ENCODE results near the gene SRPRB.

SRPRB gene

GRCh38 chr3:133828576-133829309, 23.1 kb downstream of the SRPRB start:
- no peak for DNase-seq

- no peak for DNase-seq
These were observed 23.7 kb downstream of the SRPRB start for GRCh38 chr3:133829310-133829707.

DNA sequence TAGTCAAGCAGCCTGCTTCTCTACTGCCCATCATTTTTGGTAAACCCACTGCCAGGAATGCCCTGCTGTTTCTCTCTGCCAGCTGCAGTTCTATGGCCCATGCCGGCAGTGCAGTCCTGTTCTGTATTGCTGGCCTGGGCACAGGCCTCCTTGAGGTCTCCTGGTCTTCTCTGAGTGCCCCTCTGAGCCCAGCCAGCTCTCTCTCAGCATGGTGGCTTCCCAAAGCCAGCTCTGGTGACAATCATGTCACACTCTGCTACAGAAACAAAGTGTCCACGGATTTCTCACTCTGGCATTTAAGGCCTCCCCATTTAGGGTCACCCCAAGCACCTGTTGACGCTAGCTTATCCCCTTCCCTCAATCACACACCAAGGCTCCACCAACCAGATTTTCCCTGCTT, 24.5 kb downstream of the SRPRB start:
- DNase-seq = no peak

DNA sequence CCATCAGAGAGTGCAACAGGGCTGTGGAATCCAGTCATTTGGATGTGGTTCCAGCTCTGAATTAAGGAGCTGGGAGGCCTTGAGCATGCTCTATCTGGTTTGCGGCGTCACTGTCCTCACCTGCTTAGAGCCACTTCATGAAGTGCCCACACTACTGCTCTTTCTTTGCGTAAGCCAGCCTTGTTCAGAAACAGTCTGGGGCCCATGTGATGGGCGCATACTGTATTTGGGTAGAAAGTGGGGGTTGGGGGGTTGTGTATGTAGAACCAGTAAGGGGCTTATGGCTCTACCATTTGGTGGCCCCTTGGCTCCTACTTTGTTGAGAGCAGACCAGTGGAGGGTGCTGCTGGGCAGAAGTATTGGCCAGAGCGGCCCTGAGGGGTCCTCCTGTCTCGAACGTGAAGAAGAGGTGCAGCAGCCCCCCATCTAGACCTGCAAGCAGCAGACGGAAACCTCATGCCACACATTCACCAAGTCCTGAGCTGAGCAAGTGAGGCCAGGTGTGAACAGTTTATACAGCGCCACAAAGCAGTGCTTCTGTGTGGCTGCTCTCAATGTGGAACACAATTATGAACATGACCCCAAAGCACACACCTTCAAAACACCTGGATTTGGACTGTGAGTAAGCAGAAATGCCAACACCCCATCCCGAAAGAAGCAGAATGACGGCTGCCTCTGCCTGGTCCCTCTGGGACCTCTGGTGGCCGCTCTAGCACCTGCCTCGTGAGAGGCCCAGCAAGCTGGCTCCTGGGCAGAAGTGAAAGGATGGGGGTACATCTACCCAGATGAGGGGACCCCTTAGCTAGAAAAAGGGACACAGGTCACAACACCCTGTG, 26.6 kb downstream of the SRPRB start:
- no peak for DNase-seq

- DNase-seq = no peak
These were observed 27.2 kb downstream of the SRPRB start for GRCh38 chr3:133832802-133833144.

GRCh38 chr3:133833267-133833666, 27.7 kb downstream of the SRPRB start:
- no peak for DNase-seq

- DNase-seq = no peak
These were observed 28.4 kb downstream of the SRPRB start for GRCh38 chr3:133833880-133834620.

DNA sequence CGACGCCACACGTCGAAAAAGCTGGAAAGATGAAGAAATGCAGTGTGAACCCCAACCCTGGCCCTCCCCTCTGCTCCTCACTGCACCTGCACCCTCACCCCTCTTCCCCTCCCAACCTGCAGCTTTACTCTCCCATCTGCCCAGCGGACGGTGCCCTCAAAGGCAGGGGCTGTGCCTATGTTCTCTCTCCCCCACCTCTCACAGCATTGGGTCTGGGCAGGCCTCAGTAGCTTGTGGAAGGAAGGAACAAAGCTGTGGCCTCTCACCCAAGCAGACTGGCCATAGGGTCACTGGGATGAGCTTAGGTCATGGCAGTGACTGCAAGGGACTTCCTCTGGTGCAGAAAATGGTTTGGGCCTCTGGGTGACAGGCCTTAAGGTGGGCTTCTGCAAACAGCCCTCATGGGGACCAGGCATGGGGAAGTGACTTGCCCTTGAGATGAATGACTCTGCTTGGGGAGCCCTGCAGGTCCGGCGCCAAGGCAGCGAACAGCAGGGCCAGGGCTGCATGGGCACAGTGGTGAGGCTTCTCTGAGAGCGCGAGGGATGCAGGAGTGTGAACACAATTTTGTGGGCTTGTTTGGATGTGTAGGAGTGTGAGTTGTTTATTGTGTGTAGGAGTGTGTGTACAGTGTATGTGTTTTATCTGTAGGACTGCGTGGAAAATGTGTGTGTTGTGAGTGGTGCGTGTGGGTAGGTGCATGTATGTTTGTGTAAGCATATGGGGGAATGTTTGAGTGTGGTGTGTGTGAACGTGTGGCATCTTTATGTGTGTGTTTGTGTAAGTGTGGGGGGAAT, 29.2 kb downstream of the SRPRB start:
- DNase-seq = no peak

DNA sequence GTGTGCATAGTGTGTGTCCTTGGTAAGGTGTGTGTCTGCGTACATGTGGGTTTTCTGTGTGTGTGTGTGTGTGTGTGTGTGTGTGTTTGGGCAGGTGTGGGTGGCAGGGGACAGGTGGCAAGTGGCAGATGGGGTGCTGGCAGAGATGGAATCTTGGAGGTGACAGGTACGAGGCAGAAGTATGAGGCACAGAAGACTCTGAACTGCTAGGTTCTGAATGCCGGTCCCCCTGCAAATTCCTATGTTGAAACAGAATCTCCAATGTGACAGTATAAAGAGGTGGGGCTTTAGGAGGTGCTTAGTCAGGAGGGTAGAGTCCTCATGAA, 29.8 kb downstream of the SRPRB start:
- no peak for DNase-seq

GRCh38 chr3:133835961-133836360, 30.3 kb downstream of the SRPRB start:
- no peak for DNase-seq

DNA sequence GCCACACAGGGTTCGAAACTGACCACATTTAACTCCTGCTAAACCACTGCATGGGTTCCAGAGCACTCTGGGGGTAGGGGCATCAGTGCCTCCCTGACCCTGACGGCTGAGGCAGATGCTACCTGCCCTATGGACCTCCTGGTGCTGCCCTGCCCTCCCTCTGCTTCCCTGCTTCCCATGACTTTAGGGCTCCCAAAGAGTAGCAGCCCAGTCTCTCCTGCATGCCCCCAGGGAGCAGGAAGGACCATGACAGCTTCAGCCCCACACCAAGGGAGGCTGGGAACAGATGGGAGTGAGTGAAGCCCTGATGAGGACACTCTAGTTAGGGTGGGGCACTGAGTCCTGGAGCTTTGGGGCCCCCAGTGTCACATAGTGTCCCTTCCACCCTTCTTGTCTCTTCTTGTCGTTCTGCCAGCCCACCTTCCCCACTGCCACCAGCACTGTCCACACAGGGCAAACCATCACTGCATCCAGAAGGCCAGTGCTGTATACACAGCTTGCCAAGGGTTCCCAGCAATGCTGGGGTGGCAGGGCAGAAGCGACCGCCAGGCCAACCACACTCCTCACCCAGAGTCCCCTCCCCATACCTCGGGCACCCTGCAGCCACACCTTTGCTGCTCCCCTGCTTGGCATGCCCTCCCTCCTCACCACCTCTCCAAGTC, 31.0 kb downstream of the SRPRB start:
- no peak for DNase-seq

DNA sequence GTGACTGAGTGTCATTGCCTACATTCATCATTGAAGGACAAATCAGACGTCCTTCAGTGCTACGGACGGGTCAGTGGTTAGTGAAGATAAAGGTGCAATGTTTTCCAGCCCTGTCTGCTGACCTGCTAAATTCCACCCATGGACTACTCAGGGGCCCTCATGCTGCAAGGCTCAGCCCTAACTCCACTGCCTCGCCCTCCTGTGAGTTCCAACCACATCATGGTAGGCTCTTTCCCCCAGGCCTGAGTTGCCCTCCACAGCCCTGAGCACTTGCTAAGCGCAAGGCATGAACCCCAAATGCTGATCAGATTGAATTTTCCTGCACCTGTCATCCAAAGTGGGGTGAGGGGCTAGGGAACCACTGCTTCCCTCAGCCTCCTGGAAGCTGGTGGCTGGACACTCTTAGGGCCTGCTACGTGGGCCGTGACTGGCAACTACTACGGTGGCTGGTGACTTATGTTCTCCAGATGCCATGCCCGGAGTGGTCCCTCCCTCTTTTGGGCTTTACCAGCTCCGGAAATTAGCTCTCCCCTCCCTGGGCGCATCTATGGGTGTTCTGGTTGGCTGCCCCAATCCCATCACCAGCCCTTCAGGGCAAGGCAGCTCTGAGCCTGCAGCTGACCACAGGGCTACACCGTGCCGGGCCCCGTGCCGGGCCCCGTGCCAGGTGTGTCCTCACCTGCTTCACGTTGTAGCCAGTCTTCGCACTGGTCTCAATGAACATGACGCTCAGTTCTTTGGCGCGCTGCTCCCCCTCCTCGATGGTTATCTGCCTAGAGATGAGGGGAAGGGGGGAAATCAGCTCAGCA, 32.1 kb downstream of the SRPRB start:
- DNase-seq = no peak

DNA sequence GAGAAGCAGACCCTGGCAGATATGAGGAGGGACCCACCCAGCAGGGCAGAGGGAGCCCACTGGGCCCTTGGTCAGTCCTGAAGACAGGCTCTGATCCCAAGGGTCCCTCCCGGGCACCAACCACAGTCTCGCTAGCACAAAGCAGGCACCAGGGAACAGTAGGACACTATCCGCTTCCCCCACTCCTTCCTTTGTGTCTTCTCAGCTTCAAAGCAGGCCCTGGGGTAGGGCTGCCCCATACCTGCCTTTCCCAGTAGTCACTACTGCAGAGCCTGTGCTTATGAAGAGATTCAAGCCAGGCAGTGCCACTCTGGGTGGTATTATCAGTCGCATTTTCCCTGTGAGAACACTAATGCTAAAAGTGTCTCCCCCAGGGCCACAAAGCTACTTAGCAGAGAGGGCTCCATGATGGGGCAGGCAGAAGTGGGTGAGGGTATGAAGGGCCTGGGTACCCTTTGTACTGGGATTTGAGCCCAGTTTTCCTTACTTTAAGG, 32.7 kb downstream of the SRPRB start:
- no peak for DNase-seq

GRCh38 chr3:133838916-133839800, 33.5 kb downstream of the SRPRB start:
- no peak for DNase-seq

DNA sequence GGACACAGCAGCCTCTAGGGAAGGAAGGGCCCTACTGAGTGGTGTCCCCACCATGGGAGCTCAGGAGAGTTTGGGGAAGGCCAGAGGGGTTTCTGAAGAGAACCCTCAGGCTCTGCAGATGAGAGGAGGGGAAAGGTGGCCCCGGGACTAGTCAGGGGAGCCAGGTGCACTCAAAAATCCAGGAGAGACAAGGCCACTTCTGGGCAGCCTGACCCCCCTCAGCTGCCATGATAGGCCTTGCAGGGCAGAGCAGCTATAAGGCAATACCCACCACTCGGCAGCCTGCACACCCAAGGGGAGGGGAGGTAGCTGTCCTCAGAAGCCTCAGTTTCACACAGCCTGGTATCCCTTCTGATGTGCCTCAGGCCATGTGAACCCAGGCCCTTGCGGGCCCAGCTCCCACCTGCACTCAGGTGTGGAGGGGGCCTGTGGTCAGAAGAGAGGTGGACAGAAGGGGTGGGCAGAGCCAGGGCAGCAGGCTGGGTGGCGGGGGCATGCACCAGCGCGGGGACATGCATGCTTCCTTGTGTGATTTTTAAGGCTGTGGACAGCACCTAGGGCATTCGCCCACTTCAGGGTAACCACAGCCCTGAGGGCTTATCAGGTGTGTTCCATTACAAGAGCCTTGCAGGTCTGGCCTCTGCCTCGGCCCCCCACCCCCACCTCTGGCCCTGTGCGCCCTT, 34.6 kb downstream of the SRPRB start:
- no peak for DNase-seq

GRCh38 chr3:133840767-133841166, 35.2 kb downstream of the SRPRB start:
- no peak for DNase-seq

GRCh38 chr3:133841196-133841595, 35.6 kb downstream of the SRPRB start:
- no peak for DNase-seq

- no peak for DNase-seq
These were observed 36.5 kb downstream of the SRPRB start for GRCh38 chr3:133842158-133842557.

GRCh38 chr3:133843634-133844033, 38.0 kb downstream of the SRPRB start:
- no peak for DNase-seq

DNA sequence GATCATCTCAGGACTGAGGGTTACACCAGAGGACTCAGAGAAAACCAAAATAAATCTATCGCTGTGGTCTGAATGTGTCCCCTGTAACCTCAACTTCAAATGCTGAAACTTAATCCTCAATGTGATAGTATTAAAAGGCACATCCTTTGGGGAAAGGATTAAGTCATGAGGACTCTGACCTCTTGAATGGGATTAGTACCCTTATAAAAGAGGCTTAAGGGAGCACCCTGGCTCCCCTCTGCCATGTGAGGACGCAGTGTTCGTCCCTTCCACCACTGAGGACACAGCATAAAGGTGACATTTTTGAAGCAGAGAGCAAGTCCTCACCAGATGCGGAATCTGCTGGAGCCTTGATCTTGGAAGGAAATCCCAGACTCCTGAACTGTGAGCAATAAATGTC, 39.5 kb downstream of the SRPRB start:
- no peak for DNase-seq

All from right hindlimb (tissue), 1 donor.